Measurements from ENCODE around the gene ALK. TPM values are rescaled to one million over a fixed set of nuclear protein-coding genes. Genes with fewer than 3 reads are reported as not detected.

The ALK gene
- total and polyA plus RNA-seq, 12 donors = 0.09 to 1.8 (median 0.53) TPM; not detected in 1

GRCh38 chr2:29363111-29363510, 558.3 kb downstream of the ALK start:
- TF ChIP-seq, protein P1, sequence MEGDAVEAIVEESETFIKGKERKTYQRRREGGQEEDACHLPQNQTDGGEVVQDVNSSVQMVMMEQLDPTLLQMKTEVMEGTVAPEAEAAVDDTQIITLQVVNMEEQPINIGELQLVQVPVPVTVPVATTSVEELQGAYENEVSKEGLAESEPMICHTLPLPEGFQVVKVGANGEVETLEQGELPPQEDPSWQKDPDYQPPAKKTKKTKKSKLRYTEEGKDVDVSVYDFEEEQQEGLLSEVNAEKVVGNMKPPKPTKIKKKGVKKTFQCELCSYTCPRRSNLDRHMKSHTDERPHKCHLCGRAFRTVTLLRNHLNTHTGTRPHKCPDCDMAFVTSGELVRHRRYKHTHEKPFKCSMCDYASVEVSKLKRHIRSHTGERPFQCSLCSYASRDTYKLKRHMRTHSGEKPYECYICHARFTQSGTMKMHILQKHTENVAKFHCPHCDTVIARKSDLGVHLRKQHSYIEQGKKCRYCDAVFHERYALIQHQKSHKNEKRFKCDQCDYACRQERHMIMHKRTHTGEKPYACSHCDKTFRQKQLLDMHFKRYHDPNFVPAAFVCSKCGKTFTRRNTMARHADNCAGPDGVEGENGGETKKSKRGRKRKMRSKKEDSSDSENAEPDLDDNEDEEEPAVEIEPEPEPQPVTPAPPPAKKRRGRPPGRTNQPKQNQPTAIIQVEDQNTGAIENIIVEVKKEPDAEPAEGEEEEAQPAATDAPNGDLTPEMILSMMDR (IDR thresholded peaks at IDR 0.05) = no peak
- TF ChIP-seq POLR2A (IDR thresholded peaks at IDR 0.05) = no peak
- no peak overlapping the region for H3K4me3 ChIP-seq
- no peaks in the 10 kb centered on the region for H3K36me3 ChIP-seq (replicated peaks in 1 of 2)
- no peaks in the 10 kb centered on the region for H3K27me3 ChIP-seq
- no peak overlapping the region for H3K27ac ChIP-seq
- DNase-seq = no peak
- no peaks in the 10 kb centered on the region for H3K4me1 ChIP-seq (replicated peaks in 1 of 2)
- intact Hi-C loops (cut with DNase I) = no loop called here
- H3K9me3 ChIP-seq (replicated peaks in 1 of 3) = no peaks in the 10 kb centered on the region
- WGBS, 4 donors = 63 to 88% (median 78%) methylated on average over 2 of the region's 2 CpGs

DNA sequence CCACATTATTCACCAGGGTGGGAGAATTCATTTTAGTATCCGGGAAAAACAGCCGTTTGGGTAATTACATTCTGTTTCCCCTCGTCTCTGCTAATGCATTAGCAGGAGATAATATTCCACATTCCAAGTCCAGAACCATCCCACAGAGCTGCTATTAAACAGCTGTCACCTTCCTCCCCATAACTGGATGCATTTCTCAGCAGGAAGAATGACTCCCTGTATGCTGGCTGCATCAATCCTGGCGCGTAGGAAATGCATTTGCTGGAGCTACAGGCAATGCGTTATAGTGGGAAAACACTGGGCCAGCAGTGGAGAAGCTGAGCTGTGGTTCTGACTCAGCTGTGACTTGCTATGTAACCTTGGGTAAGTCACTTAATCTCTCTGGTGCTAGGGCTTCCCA, 560.2 kb downstream of the ALK start:
- no peaks in the 10 kb centered on the region for H3K9me3 ChIP-seq (replicated peaks in 1 of 3)
- intact Hi-C loops (cut with DNase I) = no loop called here
- no peak for TF ChIP-seq POLR2A (IDR thresholded peaks at IDR 0.05)
- TF ChIP-seq, protein P1 (IDR thresholded peaks at IDR 0.05) = no peak
- WGBS, 4 donors = 81 to 86% (median 81%) methylated on average over 6 of the region's 6 CpGs
- no peak for DNase-seq
- no peaks in the 10 kb centered on the region for H3K4me1 ChIP-seq (replicated peaks in 1 of 2)
- no peak overlapping the region for H3K27ac ChIP-seq
- no peaks in the 10 kb centered on the region for H3K27me3 ChIP-seq
- no peak overlapping the region for H3K4me3 ChIP-seq
- no peaks in the 10 kb centered on the region for H3K36me3 ChIP-seq (replicated peaks in 1 of 2)

DNA sequence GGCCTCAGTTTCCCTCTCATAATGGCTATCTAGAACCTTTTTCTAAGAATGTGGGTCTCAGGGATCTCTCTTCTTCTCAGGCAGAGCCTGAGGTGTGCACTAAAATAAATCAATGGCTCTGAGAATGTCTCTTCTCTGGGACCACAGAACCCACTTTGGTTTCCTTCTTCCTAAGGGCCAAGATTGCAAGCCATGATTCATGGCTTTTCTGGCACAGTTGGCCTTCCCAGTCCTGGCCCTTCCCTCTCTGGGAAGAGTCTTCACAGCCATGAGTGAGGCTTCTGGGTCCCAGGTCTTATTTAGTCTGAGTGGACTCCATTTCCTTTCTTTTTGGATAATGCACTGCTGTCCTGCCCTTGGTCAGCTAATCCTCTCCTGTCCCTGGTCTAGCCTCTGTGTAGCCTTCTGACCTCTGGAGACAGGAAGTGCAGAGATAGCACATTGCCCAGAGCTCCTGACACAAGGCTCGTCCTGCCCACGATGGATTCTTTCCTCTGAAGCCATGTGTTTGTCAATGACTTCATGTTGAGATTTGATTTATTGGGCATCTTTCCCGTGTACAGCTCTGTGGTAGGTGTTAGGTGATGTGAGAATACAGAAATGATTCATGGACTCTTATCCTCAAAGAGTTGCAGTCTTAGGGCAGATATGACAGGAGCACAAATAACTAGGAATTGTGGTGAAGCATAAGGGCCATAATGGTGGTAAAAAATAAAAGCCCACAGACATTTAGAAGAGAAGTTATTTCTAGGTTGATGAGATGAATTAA, 561.2 kb downstream of the ALK start:
- H3K36me3 ChIP-seq (replicated peaks in 1 of 2) = no peaks in the 10 kb centered on the region
- H3K27ac ChIP-seq = no peak overlapping the region
- intact Hi-C loops (cut with DNase I) = no loop called here
- H3K4me3 ChIP-seq = no peak overlapping the region
- no peak for DNase-seq
- H3K9me3 ChIP-seq (replicated peaks in 1 of 3) = no peaks in the 10 kb centered on the region
- no peak for TF ChIP-seq POLR2A (IDR thresholded peaks at IDR 0.05)
- no peaks in the 10 kb centered on the region for H3K27me3 ChIP-seq
- WGBS, 4 donors = 24 to 37% (median 29%) methylated on average over 3 of the region's 3 CpGs
- no peaks in the 10 kb centered on the region for H3K4me1 ChIP-seq (replicated peaks in 1 of 2)

DNA sequence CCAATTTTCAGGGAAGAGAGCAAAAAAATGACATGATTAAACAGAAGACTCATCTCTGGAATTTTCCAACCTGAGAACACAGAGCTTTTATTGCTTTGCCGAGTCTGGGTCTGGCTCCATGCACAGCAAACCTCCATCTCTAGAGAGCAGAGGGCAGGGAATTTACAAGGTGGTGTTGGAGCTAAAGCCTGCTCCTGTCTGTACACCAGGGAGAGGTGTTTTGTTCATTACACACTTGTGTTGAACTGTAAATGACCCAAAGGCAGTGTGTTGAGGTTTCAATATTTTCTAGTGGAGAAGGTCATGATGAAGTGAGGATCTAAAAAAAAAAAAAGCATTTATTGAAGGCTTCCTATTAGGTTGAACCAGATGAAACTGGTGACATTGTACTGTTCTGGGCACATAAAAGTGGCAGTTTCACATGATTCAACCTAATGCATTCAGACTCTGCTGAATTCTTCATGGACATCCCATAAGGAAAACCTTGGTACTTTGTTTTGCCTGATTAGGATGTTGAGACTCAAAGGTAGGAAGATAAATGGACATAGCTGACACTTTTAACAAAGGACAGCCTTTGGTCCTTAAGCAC, 567.9 kb downstream of the ALK start:
- Histone ChIP-seq H3K27me3 (no peaks in the 10 kb centered on the region), H3K36me3 (replicated peaks in 1 of 2) (no peaks in the 10 kb centered on the region), H3K27ac (no peak overlapping the region), H3K9me3 (replicated peaks in 1 of 3) (no peaks in the 10 kb centered on the region), H3K4me3 (no peak overlapping the region), H3K4me1 (replicated peaks in 1 of 2) (no peaks in the 10 kb centered on the region)
- no peak for DNase-seq
- WGBS, 4 donors = 91 to 95% (median 94%) methylated on average over 1 of the region's 1 CpG
- intact Hi-C loops (cut with DNase I) = no loop called here
- TF ChIP-seq, protein P1 (IDR thresholded peaks at IDR 0.05) = no peak
- no peak for TF ChIP-seq POLR2A (IDR thresholded peaks at IDR 0.05)
